Neural cell (in vitro differentiated cells): Measurements from ENCODE around the gene TMPRSS6.

ENCODE experiments used
- CTCF ChIP-seq: fragments of 450-650 bp; IDR thresholded peaks from 2 replicates; pipeline ENCODE4 v1.5.1; 2014; ENCODE audit warnings: antibody characterized with exemption, mild to moderate bottlenecking, moderate library complexity; ENCODE audit not compliant: poor library complexity, severe bottlenecking
- EP300 ChIP-seq: fragments of 450-650 bp; conservative IDR thresholded peaks from 2 replicates; pipeline ENCODE4 v1.6.1; 2014; ENCODE audit warnings: antibody characterized with exemption, mild to moderate bottlenecking, moderate library complexity; ENCODE audit not compliant: poor library complexity, severe bottlenecking
- EZH2 ChIP-seq: fragments of 200-600, 300-800 bp; shearing (Covaris generic), sonication (generic); IDR thresholded peaks from 2 replicates; pipeline ENCODE4 v1.6.1; 2014; ENCODE audit warnings: antibody characterized with exemption, low read length, borderline replicate concordance, mild to moderate bottlenecking; ENCODE audit not compliant: insufficient read depth, poor library complexity, severe bottlenecking
- MXI1 ChIP-seq: fragments of 450-650 bp; conservative IDR thresholded peaks from 2 replicates; pipeline ENCODE4 v1.6.1; 2014; ENCODE audit warnings: antibody characterized with exemption, mild to moderate bottlenecking; ENCODE audit not compliant: poor library complexity, severe bottlenecking
- POLR2AphosphoS5 ChIP-seq: IDR thresholded peaks from 2 replicates; pipeline ENCODE4 v1.6.1; 2012
- TAF1 ChIP-seq: IDR thresholded peaks from 2 replicates; pipeline ENCODE4 v1.6.1; 2012; ENCODE audit warnings: low read depth
- TF ChIP-seq, protein P1 (sequence below): IDR thresholded peaks from 2 replicates; pipeline ENCODE4 v1.6.1; 2012; ENCODE audit warnings: borderline replicate concordance

GRCh38 chr22:37077802-37078448 is 31.6 kb downstream of the TMPRSS6 start:
- TF ChIP-seq POLR2AphosphoS5 (no peak), CTCF (peak; percentile 56), TAF1 (no peak), EP300 (no peak), EZH2 (no peak), MXI1 (no peak)
- TF ChIP-seq, protein P1, sequence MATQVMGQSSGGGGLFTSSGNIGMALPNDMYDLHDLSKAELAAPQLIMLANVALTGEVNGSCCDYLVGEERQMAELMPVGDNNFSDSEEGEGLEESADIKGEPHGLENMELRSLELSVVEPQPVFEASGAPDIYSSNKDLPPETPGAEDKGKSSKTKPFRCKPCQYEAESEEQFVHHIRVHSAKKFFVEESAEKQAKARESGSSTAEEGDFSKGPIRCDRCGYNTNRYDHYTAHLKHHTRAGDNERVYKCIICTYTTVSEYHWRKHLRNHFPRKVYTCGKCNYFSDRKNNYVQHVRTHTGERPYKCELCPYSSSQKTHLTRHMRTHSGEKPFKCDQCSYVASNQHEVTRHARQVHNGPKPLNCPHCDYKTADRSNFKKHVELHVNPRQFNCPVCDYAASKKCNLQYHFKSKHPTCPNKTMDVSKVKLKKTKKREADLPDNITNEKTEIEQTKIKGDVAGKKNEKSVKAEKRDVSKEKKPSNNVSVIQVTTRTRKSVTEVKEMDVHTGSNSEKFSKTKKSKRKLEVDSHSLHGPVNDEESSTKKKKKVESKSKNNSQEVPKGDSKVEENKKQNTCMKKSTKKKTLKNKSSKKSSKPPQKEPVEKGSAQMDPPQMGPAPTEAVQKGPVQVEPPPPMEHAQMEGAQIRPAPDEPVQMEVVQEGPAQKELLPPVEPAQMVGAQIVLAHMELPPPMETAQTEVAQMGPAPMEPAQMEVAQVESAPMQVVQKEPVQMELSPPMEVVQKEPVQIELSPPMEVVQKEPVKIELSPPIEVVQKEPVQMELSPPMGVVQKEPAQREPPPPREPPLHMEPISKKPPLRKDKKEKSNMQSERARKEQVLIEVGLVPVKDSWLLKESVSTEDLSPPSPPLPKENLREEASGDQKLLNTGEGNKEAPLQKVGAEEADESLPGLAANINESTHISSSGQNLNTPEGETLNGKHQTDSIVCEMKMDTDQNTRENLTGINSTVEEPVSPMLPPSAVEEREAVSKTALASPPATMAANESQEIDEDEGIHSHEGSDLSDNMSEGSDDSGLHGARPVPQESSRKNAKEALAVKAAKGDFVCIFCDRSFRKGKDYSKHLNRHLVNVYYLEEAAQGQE, result no peak
